HepG2 (cell line): ENCODE measurements around the gene NPW. TPM values are rescaled to one million over a fixed set of nuclear protein-coding genes. Genes with fewer than 3 reads are reported as not detected.

ENCODE experiments used
- ATAC-seq: fragments of 200-7000 bp; cut with Tn5 transposase; 3 replicates; pipeline ENCODE4 v1.9.1; 2020; ENCODE audit warnings: mild to moderate bottlenecking, moderate library complexity
- BruUV-seq: library from RNA; stranded (reverse); fragments of 400-500 nt; replicated peaks from 2 replicates; lab custom pipeline; 2021; lab: Mats Ljungman, UMichigan
- CTCF ChIA-PET: fragments of 300-600 bp; formaldehyde crosslinking; extraction: SDS; loops from one replicate; lab custom pipeline; 2021; ENCODE audit warnings: low total read pairs, inconsistent platforms, low intra/inter-chr PET ratio; lab: Yijun Ruan, JAX
- POLR2A ChIA-PET: fragments of 350-600 bp; sonication (Branson Sonifier 250); formaldehyde crosslinking; loops from one replicate; lab custom pipeline; 2020; ENCODE audit warnings: antibody characterized with exemption, inconsistent platforms; lab: Yijun Ruan, JAX
- DNase-seq: peaks from one replicate; pipeline ENCODE4 v3.0.0-alpha.2; 2015; ENCODE audit warnings: low spot score
- FAIRE-seq: peaks from 3 replicates; lab custom pipeline; 2011; peaks lifted over from hg19 to GRCh38; lab: Jason Lieb, UNC
- H2AFZ ChIP-seq: one replicate; pipeline ENCODE4 v1.6.1; 2011; ENCODE audit warnings: low read length, inconsistent platforms
- H3K27ac ChIP-seq: fragments of 300-600 bp; 3 replicates; pipeline ENCODE4 v1.8.0; 2011; ENCODE audit warnings: mixed run types, mild to moderate bottlenecking, mixed read lengths, low read length, inconsistent platforms; ENCODE audit not compliant: insufficient read depth; ENCODE audit errors: extremely low read length
- H3K27me3 ChIP-seq, 2 experiments: fragments of 200-600 bp in 1 of 2; 2 replicates in 1 of 2; 3 replicates in 1 of 2; pipeline versions ENCODE4 v1.6.0 to v1.8.0; 2011; ENCODE audit warnings: low read length in 2 of 2, mild to moderate bottlenecking in 2 of 2, moderate library complexity in 2 of 2, inconsistent platforms in 1 of 2; ENCODE audit not compliant: insufficient read depth in 2 of 2, control insufficient read depth in 1 of 2
- H3K36me3 ChIP-seq, 2 experiments: fragments of 200-600 bp in 1 of 2; replicated peaks in 1 of 2; 2 replicates in 1 of 2; 3 replicates in 1 of 2; pipeline versions ENCODE4 v1.5.1 to v1.8.0; 2011; ENCODE audit warnings: low read length in 2 of 2, inconsistent platforms in 1 of 2; ENCODE audit not compliant: insufficient read depth in 2 of 2, control insufficient read depth in 1 of 2
- H3K4me1 ChIP-seq: 2 replicates; pipeline ENCODE4 v1.5.1; 2012; ENCODE audit warnings: low read length, inconsistent platforms; ENCODE audit not compliant: insufficient read depth
- H3K4me2 ChIP-seq: 2 replicates; pipeline ENCODE4 v1.6.0; 2011; ENCODE audit warnings: low read depth, low read length, inconsistent platforms
- H3K4me3 ChIP-seq, 3 experiments: fragments of 200-600 bp in 1 of 3; sonication (generic), shearing (Covaris generic) in 1 of 3; replicated peaks in 1 of 3; 2 replicates each; pipeline ENCODE4 v1.5.1; 2011 to 2016; ENCODE audit warnings: low read length in 3 of 3, inconsistent platforms in 2 of 3, low read depth in 2 of 3, mild to moderate bottlenecking in 2 of 3, control low read depth in 1 of 3, mixed read lengths in 1 of 3; ENCODE audit not compliant: insufficient read depth in 1 of 3
- H3K79me2 ChIP-seq: one replicate; pipeline ENCODE4 v1.6.1; 2011; ENCODE audit warnings: low read length, inconsistent platforms; ENCODE audit not compliant: insufficient read depth
- H3K9ac ChIP-seq: 2 replicates; pipeline ENCODE4 v1.6.0; 2011; ENCODE audit warnings: mild to moderate bottlenecking, low read depth, low read length, inconsistent platforms; ENCODE audit not compliant: insufficient read depth
- H3K9me3 ChIP-seq: 2 replicates; pipeline ENCODE4 v1.5.1; 2012; ENCODE audit warnings: mild to moderate bottlenecking, low read length
- H4K20me1 ChIP-seq: 2 replicates; pipeline ENCODE4 v1.6.0; 2011; ENCODE audit warnings: inconsistent platforms, mild to moderate bottlenecking, low read length, moderate library complexity; ENCODE audit not compliant: insufficient read depth
- CC2D1A ChIP-seq: sonication (generic); formaldehyde crosslinking; IDR thresholded peaks from 2 replicates; pipeline ENCODE4 v1.8.1; 2023; ENCODE audit warnings: mild to moderate bottlenecking, missing genetic modification reagents
- CENPX ChIP-seq: sonication (generic); formaldehyde crosslinking; IDR thresholded peaks from 2 replicates; pipeline ENCODE4 v1.9.0; 2021; ENCODE audit warnings: mild to moderate bottlenecking, missing genetic modification reagents, moderate library complexity
- NCOA1 ChIP-seq: sonication (generic); formaldehyde crosslinking; IDR thresholded peaks from 2 replicates; pipeline ENCODE4 v1.9.0; 2021; ENCODE audit warnings: missing genetic modification reagents
- RBFOX2 ChIP-seq: fragments of 200-400 bp; formaldehyde crosslinking; IDR thresholded peaks from 2 replicates; pipeline ENCODE4 v1.6.1; 2017; ENCODE audit warnings: low read depth, mild to moderate bottlenecking, low read length
- RNF219 ChIP-seq: sonication (generic); formaldehyde crosslinking; IDR thresholded peaks from 2 replicates; pipeline ENCODE4 v1.5.0; 2020; ENCODE audit warnings: mild to moderate bottlenecking, missing genetic modification reagents
- STAG1 ChIP-seq: sonication (generic); formaldehyde crosslinking; IDR thresholded peaks from 2 replicates; pipeline ENCODE4 v1.4.0; 2020; ENCODE audit warnings: missing genetic modification reagents
- TGIF2 ChIP-seq: IDR thresholded peaks from 2 replicates; pipeline ENCODE4 v1.6.1; 2016; ENCODE audit warnings: control low read depth, missing compliant biosample characterization
- ZFP1 ChIP-seq: IDR thresholded peaks from 2 replicates; pipeline ENCODE4 v1.6.1; 2016
- ZMYM2 ChIP-seq: sonication (generic); formaldehyde crosslinking; IDR thresholded peaks from 2 replicates; pipeline ENCODE4 v1.8.0; 2022; ENCODE audit warnings: mild to moderate bottlenecking, missing genetic modification reagents
- ZNF354B ChIP-seq: sonication (generic); formaldehyde crosslinking; IDR thresholded peaks from 2 replicates; pipeline ENCODE4 v1.8.0; 2022; ENCODE audit warnings: mild to moderate bottlenecking, missing genetic modification reagents
- ZNF737 ChIP-seq: sonication (generic); formaldehyde crosslinking; IDR thresholded peaks from 2 replicates; pipeline ENCODE4 v1.5.0; 2020; ENCODE audit warnings: missing genetic modification reagents, mild to moderate bottlenecking, borderline replicate concordance
- WGBS: methylation state at CpG from one replicate; pipeline ENCODE4 v1.1.6; 2017; ENCODE audit warnings: low lambda C conversion rate; 5-methylcytosine and 5-hydroxymethylcytosine counted together
- in situ Hi-C: cut with HindIII; loops from 2 replicates; pipeline ENCODE4 v1.10.0; 2017; ENCODE audit warnings: low pct_unique_long_range_greater_than_20kb; ENCODE audit not compliant: extremely low pct_ligation_motif_present
- intact Hi-C: fragments of 100-400 bp; cut with micrococcal nuclease; formaldehyde crosslinking; loops from one replicate; pipeline ENCODE4 v1.10.0; 2022; ENCODE audit not compliant: unreplicated experiment
- polyA plus RNA-seq, 8 experiments: library from polyadenylated mRNA; depleted of rRNA in 3 of 8; stranded (reverse) in 7 of 8; unstranded in 1 of 8; fragments of >200 nt; fragmentation: Illumina TruSeq in 4 of 8; extraction: Trizol in 4 of 8; gene quantifications; 2 replicates each; pipeline versions ENCODE4 v1.2.1 to v1.2.3, GENCODE V29; 2011 to 2016; ENCODE audit warnings: low read depth in 4 of 8, missing spikeins in 1 of 8, mixed read lengths in 1 of 8; ENCODE audit not compliant: insufficient read depth in 1 of 8
- total RNA-seq, 5 experiments: library from RNA; depleted of rRNA; stranded (reverse); fragments of >200 nt; fragmentation: Illumina TruSeq; extraction: Trizol; gene quantifications; 2 replicates each; pipeline ENCODE4 v1.2.3, GENCODE V29; 2016; ENCODE audit warnings: low read depth in 1 of 5
- TF ChIP-seq, protein P1 (sequence below): sonication (generic); formaldehyde crosslinking; IDR thresholded peaks from 2 replicates; pipeline ENCODE4 v1.8.0; 2022; ENCODE audit warnings: missing genetic modification reagents, mild to moderate bottlenecking, borderline replicate concordance
- TF ChIP-seq, protein P2 (sequence below): sonication (generic); formaldehyde crosslinking; IDR thresholded peaks from 2 replicates; pipeline ENCODE4 v1.5.1; 2020; ENCODE audit warnings: missing genetic modification reagents, mild to moderate bottlenecking, borderline replicate concordance

The NPW gene
- total and polyA plus RNA-seq, 2 of the 13 experiments (the other 11 are each of a cell fraction or from before 2014, with no cell fraction given) = 0.24 to 0.97 TPM

DNA sequence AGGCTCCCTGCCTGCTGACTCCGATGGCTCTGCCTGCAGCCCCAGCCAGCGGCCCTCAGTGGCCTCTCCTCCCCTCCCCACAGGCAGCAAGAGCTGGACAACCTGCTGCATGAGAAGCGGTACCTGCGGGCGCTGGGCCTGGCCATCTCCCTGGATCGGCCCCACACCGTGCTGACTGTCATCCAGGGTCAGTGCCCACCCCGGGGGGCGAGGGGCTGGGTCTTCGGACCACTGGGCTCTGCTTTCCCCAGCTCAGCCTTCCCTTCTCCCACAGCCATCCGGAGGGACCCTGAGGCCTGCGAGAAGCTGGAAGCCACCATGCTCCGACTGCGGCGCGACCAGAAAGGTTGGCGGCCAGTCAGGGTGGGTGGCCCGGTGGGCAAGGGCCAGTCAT is 41.7 kb upstream of the NPW start:
- POLR2A ChIA-PET = interaction anchor here (0.6 to 1.4 kb wide), 3 partner anchors 13 to 145 kb away, joined by 3 to 6 read pairs (median 4); partner anchors contain the start of gene RPS2

GRCh38 chr16:1978476-1979120 is 41.0 kb upstream of the NPW start:
- in situ Hi-C loops = no loop called here
- Histone ChIP-seq H3K9me3 (no peaks in the 10 kb centered on the region), H4K20me1 (no peaks in the 10 kb centered on the region), H3K9ac (no peak overlapping the region), H3K79me2 (peaks cover 2% of the 10 kb centered on the region), H3K4me3 (no peak overlapping the region), H3K4me1 (peaks cover 22% of the 10 kb centered on the region), H3K27me3 (no peaks in the 10 kb centered on the region), H2AFZ (no peak overlapping the region), H3K27ac (no peak overlapping the region), H3K36me3 (peaks cover 21 to 34% of the 10 kb centered on the region in 2 experiments; a peak in 3 of 5 replicates), H3K4me2 (no peak overlapping the region)
- no TSS peak for BruUV-seq
- no peak for ATAC-seq
- ChIA-PET CTCF (no interaction called here), POLR2A (interaction anchor here (0.6 to 1.4 kb wide), 2 partner anchors 14 to 145 kb away, joined by 3 to 4 read pairs; partner anchors contain the start of gene RPS2)
- no peak for DNase-seq
- intact Hi-C loops = no loop called here
- WGBS = 95% methylated on average over 27 of the region's 37 CpGs
- FAIRE-seq = no peak
- TF ChIP-seq RNF219 (CRISPR knock-in tag) (no peak), NCOA1 (no peak), ZNF354B (CRISPR knock-in tag) (no peak), ZMYM2 (no peak), CENPX (CRISPR knock-in tag) (no peak), STAG1 (no peak), TGIF2 (CRISPR knock-in tag) (no peak), ZFP1 (CRISPR knock-in tag) (no peak), CC2D1A (CRISPR knock-in tag) (no peak)
- TF ChIP-seq, protein P1, sequence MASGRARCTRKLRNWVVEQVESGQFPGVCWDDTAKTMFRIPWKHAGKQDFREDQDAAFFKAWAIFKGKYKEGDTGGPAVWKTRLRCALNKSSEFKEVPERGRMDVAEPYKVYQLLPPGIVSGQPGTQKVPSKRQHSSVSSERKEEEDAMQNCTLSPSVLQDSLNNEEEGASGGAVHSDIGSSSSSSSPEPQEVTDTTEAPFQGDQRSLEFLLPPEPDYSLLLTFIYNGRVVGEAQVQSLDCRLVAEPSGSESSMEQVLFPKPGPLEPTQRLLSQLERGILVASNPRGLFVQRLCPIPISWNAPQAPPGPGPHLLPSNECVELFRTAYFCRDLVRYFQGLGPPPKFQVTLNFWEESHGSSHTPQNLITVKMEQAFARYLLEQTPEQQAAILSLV = no peak
- TF ChIP-seq, protein P2, sequence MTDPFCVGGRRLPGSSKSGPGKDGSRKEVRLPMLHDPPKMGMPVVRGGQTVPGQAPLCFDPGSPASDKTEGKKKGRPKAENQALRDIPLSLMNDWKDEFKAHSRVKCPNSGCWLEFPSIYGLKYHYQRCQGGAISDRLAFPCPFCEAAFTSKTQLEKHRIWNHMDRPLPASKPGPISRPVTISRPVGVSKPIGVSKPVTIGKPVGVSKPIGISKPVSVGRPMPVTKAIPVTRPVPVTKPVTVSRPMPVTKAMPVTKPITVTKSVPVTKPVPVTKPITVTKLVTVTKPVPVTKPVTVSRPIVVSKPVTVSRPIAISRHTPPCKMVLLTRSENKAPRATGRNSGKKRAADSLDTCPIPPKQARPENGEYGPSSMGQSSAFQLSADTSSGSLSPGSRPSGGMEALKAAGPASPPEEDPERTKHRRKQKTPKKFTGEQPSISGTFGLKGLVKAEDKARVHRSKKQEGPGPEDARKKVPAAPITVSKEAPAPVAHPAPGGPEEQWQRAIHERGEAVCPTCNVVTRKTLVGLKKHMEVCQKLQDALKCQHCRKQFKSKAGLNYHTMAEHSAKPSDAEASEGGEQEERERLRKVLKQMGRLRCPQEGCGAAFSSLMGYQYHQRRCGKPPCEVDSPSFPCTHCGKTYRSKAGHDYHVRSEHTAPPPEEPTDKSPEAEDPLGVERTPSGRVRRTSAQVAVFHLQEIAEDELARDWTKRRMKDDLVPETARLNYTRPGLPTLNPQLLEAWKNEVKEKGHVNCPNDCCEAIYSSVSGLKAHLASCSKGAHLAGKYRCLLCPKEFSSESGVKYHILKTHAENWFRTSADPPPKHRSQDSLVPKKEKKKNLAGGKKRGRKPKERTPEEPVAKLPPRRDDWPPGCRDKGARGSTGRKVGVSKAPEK (CRISPR knock-in tag) = no peak

More for the DNA sequence above, 41.7 kb upstream of the NPW start:
- ATAC-seq = no peak
- Histone ChIP-seq H3K4me2 (no peak overlapping the region), H3K27me3 (no peaks in the 10 kb centered on the region), H3K27ac (no peak overlapping the region), H3K9me3 (no peaks in the 10 kb centered on the region), H3K4me3 (no peak overlapping the region), H2AFZ (no peak overlapping the region), H4K20me1 (no peaks in the 10 kb centered on the region), H3K36me3 (peaks cover 21 to 34% of the 10 kb centered on the region in 2 experiments; a peak in 3 of 5 replicates), H3K79me2 (peaks cover 7% of the 10 kb centered on the region), H3K4me1 (peaks cover 24% of the 10 kb centered on the region), H3K9ac (no peak overlapping the region)
- TF ChIP-seq ZNF737 (CRISPR knock-in tag) (no peak), RBFOX2 (peak; percentile 31; the same call in 1 of the 2 replicates)
- intact Hi-C loops (no loop called here), in situ Hi-C loops (no loop called here)
- BruUV-seq = no TSS peak
- no peak for FAIRE-seq
- 100% methylated on average over 2 of the region's 18 CpGs for WGBS
- CTCF ChIA-PET = no interaction called here
- DNase-seq = no peak
